GM18907 (cell line): ENCODE measurements around the gene ARMH4.
A peak's percentile ranks its signal among the peaks of the same experiment; 100 is the strongest.

ENCODE experiments used
- ATAC-seq: cut with Tn5 transposase; IDR thresholded peaks from one replicate; pipeline ENCODE4 v1.9.1; 2021; ENCODE audit warnings: mild to moderate bottlenecking, moderate library complexity; ENCODE audit not compliant: unreplicated experiment

Gene ARMH4

DNA sequence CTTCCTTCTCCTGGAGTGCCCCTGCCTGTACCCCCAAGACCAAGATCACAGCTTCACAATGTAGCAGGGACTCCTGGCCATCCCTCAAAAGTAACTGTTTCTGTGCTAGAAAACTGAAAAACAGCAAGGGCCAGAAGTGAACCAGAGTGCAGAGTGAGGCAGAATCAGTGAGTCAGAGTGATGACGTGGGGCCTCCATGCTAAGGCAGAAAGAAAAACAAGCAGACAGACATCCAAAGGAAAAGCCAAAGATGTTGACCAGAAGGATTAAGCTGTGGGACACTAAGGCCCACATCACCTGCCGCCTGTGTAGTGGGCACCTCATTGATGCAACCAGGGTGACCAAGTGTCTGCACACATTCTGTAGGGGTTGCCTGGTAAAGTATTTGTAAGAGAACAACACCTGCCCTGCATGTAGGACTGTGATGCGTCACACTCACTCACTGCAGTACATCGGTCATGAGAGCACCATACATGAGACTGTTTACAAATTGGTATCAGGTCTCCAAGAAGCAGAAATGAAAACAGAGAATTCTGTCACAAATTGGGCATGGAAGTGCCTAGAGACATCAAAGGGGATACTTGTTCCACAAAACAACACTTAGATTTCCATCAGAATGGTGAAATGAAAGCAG is 51.2 kb downstream of the ARMH4 start:
- no peak for ATAC-seq

DNA sequence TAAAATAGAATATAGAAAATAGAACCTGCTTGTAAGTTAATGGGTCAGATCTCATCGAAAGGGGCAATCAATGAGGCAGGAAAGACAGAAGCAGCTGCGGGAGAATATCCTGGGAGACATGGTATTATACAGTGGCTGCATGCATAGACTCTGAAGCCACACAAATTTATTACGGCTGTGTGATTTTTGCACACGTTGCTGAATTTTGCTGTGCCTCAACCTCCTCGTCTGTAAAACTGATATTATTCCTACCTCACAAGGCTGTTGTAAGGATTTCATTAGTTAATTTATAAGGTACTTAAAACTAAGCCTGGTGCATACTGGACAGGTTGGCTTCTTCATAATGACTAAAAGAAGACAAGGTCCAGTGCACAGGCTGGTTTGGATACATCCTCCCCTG is 52.3 kb downstream of the ARMH4 start:
- ATAC-seq = no peak

DNA sequence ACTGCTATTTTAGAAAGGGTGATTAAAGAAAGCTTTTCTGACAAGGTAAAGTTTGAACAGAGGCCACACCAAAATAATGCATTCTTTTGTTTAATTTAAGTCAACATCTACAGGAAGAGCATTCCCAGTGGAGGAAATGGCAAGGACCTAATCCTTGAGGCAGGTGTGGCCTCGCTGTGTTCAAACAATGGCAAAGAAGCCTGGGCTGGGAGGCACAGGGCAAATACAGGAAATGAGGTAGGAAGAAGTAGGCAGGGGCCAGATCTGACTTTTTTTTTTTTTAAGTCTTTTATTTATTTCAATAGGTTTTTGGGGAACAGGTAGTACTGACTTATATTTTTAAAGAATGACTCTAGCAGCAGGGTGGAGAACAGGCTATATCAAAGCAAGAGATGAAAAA is 53.5 kb downstream of the ARMH4 start:
- no peak for ATAC-seq

DNA sequence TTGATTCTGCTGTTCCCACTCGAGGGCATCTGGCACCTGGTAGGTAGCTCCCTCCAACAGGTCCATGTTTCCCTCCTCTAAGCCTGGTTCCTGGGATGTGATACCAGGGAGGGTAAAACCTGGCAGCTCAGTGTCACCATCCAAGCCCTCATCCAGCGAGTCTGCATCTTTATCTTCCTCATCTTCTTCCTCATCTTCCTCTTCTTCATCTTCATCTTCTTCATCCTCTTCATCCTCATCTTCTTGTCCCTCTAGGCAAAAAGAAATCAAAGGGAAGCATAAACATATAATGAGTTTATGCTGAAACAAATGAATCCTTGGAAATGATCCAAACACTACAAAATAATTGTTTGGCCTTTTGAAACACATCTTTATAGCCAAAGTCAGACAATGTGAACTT is 55.3 kb downstream of the ARMH4 start:
- no peak for ATAC-seq

DNA sequence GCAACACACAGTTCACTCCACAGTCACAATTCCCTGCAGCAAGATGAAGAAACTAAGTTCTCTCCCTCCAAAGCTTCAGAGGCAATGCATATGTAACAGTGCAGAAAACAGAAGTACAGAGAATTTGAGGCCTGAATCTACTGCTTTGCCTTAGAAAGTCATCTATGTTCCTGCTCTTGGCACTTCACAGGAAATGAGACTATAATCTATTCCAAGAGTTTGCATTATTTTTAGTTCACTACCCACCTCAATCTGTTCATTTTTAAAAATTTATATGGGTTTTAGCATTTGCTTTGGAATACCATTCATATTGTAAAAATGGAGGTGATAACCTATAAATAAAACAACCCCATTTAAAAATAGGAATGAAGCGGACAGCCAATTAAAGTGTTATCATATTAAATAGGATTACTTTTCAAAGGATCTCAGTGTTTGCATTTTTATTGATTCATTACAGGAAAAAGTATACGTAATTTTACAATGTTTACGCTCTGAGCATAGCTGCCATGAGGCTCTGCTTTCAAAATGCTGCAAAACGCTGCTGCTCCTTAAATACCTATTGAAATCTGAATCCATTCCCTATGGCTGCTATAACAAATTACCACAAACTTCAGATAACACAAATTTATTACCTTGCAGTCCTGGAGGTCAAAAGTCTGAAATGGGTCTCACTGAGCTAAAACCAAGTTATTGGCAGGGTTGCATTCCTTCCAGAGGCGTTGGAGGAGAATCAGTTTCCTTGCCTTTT is 60.0 kb downstream of the ARMH4 start:
- ATAC-seq = no peak

DNA sequence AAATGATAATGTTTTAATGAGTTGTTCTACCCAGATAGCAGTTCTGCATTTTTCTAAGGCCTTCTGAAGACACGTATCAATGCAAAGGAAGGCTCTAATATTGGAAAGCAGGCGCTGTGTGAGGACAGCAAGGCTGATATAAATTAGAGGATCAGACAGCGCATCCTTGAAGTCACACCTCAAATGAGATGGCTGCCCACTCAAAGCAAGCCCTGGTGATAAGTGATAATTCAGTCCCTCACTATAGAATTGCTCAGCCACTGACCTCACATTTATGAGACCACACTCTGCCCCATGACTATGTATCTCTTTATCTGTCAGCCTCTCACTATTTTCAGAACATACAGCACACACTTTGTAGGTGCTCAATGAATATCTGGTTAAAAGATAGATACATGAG is 62.4 kb downstream of the ARMH4 start:
- ATAC-seq = no peak

DNA sequence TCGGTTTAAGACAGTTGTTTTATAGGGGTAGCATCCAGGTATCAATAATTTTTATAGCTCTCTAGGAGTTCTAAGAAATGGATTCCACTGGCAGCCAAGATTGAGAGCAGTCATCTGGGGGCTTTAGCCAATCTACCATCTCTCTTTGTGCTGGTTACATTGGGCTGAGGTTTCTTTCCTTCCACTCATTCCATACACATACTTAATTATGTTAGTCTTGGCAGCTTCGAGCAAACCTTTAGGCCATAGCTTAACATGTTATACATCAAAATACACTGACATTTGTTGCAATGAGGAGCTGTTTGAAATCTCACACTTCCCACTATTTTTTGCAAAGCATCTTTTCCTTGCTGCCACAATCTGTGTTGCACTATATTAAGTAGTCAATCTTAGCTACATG is 63.1 kb downstream of the ARMH4 start:
- ATAC-seq = no peak

DNA sequence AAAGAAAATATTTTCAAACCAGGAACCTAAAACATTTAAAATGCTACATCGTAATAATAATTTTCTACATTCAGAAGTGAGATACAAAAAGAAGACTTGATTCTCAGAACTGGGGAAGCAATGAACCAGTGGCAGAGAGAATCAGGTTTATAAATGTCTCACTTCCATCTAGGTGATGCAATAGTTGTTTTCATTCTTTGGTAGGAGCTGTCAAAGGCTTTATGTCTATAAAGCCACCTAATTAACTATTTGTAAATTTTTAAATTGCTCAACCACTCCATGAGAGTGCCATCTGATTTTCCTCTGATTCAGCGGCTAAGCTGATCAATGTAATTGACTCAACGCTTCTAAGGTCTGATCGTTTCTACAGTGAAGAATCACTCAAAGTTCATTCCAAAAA is 66.1 kb downstream of the ARMH4 start:
- ATAC-seq = no peak

DNA sequence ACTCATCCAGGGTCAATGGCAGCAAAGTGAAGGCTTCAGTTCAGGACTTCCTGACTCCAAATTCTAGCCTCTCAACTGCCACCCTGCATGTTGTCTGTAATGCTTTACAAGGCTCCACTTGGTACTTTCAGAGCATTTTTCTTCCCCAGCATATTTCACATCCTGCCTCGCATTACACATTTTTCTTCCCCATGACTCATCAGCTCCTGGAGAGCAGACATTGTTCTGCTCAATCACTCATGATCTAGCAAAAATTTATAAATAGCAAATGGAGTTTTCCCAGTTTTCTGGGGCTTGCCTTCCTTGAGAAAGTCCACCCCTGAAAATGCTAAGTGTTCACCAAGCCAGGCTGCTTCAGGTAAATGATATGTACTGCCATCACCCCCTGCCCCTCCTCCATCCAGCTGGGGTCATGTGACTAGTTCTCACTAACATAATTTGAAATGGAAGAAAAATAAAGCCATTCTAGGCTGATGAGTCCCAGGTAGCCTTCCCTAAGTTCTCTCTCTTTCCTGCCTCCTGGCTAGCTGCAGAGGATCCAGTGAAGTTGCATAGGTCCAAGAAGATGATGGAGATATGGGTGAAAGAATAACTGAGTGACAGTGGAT is 69.4 kb downstream of the ARMH4 start:
- ATAC-seq = no peak

DNA sequence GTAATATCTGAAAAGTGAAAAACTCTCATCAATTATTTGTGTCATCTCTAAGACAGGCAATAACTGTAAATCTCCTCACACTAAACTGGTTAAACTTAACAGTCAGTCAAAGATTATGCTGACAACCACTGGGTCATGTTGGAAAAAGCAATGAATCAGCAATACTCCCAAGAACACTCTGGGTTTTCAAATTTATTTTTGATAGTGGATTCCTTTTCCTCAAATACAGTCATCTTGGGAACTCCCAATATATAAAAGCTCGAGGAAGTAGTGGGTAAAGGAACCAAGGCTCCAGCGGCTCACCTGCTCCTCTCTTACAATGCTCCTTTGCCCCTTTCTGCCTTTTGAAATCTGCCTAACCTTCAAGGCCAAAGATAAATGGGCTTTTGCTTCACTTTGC is 70.0 kb downstream of the ARMH4 start:
- no peak for ATAC-seq

DNA sequence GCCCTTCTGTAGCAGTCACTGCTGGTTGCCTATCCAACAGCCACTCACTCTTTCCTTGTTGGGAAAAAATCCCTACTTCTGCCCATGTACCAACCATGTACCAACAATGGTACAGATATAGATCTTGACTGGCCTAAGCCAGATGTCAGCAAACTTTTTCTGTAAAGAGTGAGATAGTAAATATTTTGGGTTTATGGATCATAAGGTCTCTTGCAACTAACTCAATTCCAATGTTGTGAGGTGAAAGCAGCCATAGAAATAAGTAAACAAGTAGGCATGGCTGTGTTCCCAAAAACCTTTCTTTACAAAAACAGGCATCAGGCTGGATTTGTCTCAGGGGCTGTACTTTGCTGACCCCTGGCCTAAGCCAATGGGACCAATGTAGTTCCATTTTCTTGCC is 73.5 kb downstream of the ARMH4 start:
- no peak for ATAC-seq

DNA sequence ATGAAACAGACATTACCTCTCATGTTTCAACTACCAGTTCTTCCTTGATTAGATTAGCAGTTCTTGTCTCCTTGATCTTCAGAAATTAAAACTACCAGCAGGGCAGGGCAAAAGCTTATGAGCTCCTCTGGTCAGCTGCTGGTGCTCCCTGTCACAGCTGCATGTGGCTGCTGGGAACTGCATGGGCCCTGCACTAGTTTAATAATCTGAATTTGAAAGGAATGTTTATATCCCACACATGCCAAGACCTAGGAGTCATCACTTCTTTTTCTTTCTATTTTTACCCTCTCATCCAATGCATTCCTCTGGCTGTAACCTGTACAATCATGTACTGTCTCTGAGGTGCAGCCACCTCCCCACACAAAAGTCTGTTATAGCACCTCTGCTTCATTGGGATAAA is 73.9 kb downstream of the ARMH4 start:
- no peak for ATAC-seq

DNA sequence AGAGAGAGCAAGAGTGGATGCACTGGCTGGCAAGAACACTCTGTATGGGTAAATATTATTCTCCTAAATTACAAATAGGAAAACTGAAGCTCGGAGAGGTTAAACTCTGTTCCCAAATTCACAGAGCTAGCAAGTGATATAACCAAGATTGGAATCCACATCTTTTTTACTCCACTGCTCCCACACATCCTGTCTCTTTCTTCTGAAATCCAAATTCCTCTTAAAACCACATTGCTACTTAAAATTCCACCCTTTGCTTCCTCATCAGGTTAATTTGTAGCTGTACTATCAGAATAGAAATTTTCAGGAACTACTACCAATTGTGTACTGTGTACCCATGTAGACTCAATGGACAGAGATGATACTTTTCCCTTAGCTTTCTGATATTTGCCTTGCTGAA is 74.4 kb downstream of the ARMH4 start:
- no peak for ATAC-seq

DNA sequence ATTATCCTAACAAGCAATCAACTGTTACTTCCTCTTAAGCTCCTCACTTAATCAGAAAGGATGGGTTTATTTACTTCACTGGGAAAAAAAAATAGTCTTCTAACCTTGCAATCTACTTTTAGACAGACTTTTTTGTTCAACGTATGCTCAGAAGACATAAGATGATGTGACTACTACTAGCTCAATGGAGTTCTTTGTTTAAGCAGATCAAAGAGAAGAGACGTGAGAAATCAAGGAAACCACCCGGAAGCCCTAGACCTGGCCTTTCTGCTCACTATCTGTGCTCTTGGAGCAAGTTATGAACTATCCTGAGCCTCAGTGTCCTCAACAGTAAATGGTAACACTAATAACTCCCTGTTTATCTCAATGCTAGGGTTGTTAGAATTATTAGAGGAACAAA is 78.5 kb downstream of the ARMH4 start:
- no peak for ATAC-seq

DNA sequence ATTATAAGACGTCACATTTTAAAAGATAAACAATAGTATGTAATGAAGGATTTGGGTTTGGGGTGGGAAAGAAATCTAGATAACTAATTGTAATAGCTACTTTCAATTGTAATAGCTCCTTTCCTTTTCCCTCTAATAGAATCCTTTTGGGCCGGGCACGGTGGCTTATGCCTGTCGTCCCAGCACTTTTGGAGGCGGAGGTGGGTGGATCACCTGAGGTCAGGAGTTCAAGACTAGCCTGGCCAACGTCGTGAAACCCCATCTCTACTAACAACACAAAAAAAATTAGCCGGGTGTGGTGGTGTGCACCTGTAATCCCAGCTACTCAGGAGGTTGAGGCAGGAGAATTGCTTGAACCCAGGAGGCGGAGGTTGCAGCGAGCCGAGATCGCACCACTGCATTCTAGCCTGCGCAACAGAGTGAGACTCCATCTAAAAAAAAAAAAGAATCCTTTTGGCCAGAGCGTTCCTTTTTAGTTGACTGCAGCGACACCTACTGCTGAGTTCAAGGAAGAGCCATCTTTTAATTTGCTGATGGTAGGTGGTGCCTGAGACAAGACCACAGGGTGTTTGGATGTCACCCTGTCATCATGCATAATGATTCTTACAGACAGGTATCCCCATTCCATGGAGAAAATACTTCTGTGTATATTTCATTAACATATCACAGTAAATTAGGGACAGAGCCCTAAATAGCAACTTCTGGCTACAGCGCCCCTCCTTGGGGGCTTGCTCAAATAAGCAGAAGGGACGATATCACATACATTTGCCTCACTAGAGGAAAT is 79.5 kb downstream of the ARMH4 start:
- ATAC-seq = peak; percentile 63

DNA sequence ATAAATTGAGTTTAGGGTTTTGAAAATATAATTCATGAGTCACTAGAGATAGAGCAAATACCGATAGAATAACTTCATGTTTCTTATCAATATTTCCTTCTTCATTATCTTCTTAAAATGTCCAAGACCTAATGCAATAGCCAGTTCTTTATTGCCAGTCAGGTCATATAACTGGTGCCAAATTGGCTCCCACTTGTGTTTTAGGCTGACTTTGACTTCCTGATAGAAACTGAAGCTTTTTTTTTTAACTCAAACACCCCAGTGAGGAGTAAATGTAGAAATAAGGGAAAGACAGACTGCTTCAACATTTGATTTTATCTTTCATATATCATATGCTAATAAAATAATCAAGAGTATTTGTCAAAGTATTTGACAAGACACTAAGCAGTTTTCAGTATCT is 80.7 kb downstream of the ARMH4 start:
- no peak for ATAC-seq

DNA sequence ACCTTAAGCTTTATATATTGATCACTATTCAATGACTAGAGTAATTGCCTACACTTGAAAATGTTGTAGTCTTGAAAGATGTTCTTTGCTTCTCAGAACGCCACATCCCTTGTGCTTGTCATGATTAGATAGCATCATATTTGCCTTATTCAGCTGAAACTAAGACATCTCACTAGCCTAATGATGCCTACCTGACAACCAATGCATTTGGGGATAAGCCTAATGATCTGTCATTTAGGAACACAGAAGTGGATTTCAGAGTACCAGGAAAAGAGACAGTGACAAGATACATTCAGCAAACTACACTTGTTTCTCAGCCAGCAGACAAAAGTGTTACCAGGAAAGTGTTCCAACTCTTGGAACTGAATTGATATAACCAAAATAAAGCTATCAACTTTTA is 83.7 kb downstream of the ARMH4 start:
- no peak for ATAC-seq

DNA sequence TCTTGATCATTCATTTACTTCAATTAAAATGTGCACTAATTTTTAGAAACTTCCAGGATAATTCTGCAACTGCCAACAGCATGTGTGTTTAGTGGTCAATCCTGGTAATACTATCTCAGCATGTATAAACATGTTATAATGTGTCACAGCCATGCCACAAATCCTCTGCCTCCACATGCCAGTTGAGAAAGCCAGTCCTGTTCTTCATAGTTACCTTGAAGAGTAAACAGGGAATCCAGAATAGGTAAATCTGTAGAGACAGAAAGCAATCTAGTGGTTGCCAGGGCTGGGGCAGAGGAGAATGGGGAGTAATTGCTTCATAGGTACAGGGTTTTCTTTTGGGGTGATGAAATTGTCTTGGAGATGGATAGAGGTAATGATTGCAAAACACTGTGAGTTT is 85.9 kb downstream of the ARMH4 start:
- no peak for ATAC-seq

DNA sequence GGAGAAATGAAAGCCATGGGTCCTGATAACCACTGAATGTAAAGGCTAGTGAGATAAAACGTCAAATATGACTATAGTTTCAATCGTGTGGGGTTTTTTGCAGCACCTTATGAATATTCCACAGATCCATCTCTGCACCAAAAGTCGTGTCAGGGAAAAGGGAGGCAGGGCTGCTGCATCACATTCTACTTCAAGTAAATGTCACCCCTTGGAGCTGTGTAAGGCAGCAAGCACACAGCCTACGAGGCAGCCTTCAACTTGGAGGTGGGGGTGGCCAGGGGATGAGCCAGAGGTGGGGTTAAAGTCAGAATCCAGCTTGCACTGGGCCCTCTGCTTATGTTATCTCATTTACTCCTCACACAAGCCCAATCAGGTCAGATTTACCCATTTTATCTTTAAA is 90.4 kb downstream of the ARMH4 start:
- no peak for ATAC-seq

DNA sequence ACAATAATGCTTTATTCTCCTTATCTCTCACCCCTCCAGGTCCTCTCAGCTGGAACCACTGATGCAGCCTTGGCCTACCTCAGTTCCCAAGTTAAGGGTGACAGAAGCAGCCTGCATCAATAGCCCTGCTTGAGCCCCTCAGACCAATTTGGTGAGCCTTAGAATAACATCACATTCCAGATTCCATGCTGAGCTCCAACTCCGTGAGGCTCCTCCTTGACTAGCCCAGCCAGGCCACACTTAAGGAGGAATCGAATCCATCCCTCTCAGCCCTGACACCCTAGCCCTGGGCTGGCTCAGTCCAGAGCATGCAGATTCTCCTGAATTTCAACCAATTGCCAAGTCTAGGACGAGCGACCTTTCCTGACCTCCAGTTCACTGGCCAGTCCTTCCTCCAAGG is 91.1 kb downstream of the ARMH4 start:
- no peak for ATAC-seq

DNA sequence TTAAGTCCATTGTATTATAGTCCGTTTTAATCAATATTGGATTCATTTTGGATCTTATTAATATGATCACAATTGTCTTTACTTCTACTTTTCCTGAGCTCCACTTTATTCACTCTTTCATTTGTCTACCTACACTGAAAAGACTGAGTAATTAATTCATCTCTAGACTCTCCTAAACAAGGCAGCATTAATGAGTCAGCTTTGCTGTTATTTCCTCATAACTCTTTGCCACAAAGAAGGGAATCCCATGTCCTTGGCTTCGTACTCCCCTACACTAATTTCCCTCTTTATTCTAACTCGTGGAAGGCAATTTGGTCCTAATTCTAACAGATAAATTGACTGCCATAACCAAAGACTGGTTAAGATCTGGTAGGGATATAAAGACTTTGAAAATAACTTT is 91.9 kb downstream of the ARMH4 start:
- no peak for ATAC-seq

DNA sequence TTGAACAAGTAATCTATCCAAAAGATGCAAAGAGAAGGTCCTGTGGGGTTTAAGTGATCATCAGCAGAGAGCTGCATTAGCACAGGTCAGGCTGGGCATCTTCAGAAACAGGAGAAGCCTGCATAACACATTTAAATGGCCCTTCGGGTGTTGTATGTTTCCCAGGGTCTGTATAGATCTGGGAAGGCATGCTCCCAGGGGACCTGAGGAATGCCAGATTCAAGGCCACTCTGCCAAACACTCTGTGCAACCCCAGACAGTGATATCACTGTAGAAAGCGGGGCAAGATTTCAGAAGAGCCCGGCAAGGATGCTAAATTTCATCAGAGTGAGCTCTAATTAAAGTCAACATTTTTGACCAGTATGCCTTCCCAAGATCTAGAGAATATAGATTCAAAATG is 92.9 kb downstream of the ARMH4 start:
- no peak for ATAC-seq
